Measurements from ENCODE around the gene ALDH8A1.
"Not testable (repeated sequence)": the region's sequence is repeated elsewhere in the genome, so short reads cannot be mapped to it uniquely, and the experiment has no call there.

ALDH8A1 gene

DNA sequence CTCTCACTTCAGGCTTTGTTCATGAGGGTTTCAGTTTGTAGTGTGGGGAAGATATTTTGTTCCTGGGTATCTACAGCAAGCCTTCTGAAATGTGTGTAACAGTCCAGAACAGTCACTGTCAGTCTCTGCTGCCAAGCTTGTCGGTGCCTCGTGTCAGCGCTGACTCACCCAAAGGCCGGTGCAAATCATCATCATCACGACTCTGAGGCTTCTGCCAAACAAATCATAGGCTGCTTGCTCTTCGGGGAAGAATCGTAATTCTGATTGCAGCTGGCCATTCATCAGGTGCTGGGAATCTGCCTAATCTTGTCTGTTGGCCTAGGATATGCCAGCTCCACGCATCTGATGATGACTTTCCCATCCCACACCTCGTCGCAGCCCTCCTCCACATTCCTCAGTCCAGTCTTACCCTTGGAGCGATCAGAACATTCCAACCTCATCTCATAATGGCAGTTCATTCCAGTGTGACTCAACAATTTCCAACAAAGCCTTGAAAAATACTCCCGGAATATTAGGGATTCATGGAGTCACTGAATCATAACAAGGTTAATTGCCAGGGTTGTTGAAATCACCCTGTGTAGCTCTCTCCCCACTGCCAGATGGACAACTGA lies 40.9 kb downstream of the ALDH8A1 start:
- DNase-seq: peak; percentile 100

DNA sequence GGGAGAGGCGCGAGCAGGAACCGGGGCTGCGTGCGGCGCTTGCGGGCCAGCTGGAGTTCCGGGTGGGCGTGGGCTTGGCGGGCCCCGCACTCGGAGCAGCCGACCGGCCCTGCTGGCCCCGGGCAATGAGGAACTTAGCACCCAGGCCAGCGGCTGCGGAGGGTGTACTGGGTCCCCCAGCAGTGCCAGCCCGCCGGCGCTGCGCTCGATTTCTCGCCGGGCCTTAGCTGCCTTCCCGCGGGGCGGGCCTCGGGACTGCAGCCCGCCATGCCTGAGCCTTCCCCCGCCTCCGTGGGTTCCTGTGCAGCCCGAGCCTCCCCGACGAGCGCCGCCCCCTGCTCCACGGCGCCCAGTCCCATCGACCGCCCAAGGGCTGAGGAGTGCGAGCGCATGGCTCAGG lies 45.2 kb downstream of the ALDH8A1 start:
- DNase-seq: not testable (repeated sequence)

- peak; percentile 47 for DNase-seq
Observed at GRCh38 chr6:134903448-134903847, 46.5 kb downstream of the ALDH8A1 start.

DNA sequence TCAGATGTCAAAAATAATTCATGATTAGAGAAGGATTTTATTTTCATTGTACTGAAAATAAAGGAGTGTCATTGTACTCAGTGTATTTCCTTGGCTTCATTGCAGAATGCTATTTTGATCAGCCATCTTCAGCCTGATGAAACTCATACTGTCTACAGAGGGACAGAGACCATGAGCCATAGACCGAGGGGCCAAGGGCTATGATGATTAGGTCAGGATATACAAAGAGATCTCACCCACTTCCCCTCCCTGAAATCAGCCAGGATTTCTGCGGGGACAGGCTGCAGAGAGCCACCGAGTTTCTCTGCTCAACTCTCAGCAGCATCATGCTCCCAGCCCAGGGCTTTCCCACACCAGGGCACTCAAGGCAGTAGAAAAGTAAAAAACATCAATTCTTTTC lies 47.0 kb downstream of the ALDH8A1 start:
- no peak for DNase-seq

DNA sequence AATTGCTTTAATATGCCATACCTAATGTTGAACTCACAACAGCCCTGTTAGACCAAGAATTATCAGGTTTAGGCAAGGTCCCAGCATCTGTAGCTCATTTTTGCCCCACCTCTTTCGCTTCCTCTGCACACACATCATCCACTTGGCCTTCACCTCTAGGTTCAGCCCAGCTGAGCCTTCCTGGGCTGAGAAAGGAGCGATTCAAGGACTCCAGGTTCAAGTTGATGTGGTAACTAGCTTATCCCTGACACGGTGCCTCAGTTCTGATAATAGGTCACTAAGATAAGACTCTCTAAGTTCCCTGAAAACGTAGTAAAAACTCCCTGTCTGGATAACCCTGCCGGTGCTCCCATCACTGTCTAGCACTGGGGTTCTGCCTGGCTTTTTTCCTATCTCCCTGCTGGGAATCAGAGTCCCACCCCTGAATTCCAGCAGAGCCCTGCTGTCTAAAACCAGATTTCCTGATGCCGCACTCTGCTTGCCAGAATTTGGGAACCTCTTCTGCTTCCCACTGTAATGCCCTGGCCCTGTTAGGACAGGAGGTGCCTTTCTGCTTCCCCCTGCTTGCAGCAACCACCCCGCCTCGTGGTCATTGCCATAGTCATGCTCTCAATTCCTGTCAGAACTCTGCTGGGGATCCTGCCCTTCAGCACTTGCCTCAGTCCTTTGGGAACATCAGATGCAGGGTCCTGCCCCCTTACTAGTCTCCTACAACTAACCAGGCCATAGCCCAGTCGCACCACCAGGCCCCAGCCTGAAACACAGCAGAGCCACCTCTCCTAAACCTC lies 47.6 kb downstream of the ALDH8A1 start:
- no peak for DNase-seq

GRCh38 chr6:134898575-134898974 lies 51.3 kb downstream of the ALDH8A1 start:
- DNase-seq: no peak

DNA sequence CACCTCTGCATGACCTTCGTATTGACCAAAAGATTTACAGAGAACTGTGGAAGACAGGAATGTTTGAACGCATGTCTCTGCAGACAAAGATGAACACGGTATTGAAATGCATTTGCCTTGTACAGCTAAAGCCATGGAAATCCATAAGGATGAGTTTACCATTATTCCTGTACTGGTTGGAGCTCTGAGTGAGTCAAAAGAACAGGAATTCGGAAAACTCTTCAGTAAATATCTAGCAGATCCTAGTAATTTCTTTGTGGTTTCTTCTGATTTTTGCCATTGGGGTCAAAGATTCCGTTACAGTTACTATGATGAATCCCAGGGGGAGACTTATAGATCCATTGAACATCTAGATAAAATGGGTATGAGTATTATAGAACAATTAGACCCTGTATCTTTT lies 51.7 kb downstream of the ALDH8A1 start:
- not testable (repeated sequence) for DNase-seq

DNA sequence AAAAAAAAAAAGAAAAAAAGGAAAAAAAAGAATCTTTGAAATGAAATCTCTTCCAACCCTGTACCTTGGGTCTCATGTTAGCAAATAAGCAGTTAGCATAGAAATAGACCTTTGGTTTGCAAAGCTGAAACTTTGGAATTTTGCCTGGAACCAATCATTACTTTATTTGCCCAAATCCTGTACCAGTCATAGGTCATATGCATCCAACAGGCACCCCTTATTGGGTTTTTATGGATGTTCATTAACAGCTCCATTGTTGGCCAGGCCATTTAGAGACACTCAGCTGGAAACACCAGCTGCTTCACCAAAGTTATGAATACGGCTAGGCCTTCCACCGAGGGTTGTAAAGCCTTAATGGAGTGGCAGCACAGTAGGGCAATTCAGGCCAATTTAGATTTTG lies 53.0 kb downstream of the ALDH8A1 start:
- no peak for DNase-seq

GRCh38 chr6:134894800-134895199 lies 55.1 kb downstream of the ALDH8A1 start:
- no peak for DNase-seq

GRCh38 chr6:134892362-134892761 lies 57.5 kb downstream of the ALDH8A1 start:
- no peak for DNase-seq

GRCh38 chr6:134891633-134892032 lies 58.3 kb downstream of the ALDH8A1 start:
- no peak for DNase-seq

- DNase-seq: no peak
Observed at GRCh38 chr6:134888316-134888715, 61.6 kb downstream of the ALDH8A1 start.

DNA sequence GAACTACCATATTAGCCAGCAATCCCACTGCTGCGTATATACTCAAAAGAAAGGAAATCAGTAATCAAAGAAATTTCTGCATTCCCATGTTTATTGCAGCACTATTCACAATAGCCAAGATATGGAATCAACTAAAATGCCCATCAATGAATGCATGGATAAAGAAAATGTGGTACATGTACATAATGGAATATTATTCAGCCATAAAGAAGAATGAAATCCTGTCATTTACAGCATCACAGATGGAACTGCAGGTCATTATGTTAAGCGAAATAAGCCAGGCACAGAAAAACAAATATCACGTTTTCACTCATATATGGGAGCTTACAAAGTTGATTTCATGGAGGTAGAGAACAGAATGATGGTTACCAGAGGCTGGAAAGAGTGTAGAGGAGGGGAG lies 65.1 kb downstream of the ALDH8A1 start:
- DNase-seq: no peak

DNA sequence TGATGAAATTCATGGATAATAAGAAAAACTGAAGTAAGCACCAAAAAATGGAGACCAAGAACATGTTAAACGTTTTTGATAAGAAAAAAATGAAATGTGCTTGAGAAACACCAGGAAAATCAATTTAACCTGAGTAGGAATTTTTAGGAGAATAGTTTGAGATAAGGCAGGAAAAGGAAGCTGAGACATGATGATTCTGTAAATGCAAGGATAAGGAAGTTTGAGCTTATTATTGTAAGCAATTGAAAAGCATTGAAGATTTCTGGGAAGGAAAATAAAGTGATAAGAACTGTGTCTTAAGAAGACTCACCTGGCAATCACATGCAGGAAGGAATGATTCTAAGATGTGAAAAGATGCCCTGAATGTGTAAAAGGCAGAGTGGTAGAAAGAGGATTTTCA lies 66.6 kb downstream of the ALDH8A1 start:
- no peak for DNase-seq

DNA sequence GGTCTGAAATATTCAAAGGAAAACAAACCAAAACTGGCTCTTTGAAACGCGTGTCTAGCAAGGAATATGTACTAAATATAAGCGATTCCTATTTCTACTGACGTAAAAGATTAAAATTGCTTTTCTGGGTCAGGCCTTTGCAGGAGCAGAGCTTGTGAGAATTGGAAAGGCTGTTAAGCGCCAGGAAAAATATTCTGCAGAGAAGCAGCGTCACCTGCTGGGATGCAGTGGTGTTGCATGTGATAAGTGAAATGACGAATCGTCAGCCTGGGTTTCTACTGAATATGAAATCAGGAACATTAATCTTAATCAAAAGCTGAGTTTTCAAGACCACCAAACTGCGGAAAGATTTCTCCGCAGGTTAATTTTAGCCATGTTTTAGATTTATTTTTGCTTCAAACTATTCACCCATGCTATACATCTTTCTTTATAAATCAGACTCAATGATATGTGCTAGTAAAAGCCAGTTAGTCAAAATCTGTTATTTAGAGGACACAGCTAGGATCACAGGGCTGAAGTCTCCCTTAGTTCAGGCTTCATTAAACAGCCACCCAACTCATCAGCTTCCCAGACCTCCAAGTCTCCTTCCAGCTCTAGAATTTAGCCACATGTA lies 67.4 kb downstream of the ALDH8A1 start:
- peak; percentile 38 for DNase-seq

- DNase-seq: no peak
Observed at GRCh38 chr6:134880487-134881190, 69.3 kb downstream of the ALDH8A1 start.

DNA sequence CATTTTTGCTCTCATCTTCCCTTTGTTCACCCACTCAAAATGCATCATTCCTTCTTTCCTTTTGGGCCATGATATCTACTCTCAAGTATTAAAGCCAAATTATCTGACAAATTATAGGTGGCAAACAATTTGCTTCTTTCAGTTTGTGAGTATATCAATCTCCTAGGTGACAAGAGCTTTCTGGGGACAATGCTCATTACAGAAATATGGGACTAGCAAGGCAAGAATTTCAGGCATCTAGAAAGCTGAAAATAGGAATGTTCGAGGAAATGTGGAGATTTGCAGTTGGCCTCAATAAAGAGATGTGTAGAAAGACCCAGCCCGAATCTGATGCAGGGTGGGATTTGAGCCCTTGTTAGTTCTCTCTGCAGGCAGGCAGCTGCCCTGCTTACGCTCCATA lies 71.8 kb downstream of the ALDH8A1 start:
- DNase-seq: no peak

- DNase-seq: no peak
Observed at GRCh38 chr6:134875367-134875766, 74.5 kb downstream of the ALDH8A1 start.

DNA sequence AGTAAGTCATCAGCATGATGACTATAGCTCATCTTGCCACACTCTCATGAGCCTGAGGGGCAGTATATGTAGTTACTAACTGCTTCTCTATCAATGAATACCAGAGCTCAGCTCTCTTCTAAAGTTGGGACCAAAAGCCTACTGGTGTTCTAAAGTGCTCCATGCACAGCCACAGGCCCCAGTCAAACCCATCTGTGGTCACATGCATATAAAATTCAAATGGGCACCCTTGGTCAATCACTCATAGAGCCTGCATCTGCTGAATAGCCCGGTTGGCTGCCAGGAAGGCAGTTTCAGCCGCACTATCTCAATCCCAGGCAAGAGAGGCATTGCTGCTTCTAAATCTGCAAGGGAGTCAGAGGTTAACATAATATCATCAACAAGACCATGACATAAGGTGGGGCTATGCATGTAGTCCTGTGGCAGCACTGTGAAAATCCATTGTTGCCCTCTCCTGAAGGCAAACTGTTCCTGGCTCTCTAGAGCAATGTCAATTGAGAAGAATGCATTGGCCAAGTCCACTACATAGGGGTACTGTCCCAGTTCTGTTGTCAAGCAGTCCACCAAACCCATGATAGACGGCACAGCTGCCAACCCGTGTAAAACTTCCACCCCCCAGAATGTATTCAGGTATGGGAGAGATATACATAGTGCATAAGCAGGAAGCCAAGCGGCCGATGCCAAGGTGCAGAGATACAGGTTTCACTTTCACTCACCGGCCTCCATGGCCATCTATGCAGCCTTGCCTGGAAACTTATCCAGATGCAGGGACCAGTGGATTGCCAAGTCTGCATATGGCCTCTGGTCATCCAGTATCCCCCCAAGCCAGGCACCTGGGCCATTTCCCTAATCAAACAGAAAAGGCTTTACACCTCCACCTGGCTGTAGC lies 76.2 kb downstream of the ALDH8A1 start:
- no peak for DNase-seq

DNA sequence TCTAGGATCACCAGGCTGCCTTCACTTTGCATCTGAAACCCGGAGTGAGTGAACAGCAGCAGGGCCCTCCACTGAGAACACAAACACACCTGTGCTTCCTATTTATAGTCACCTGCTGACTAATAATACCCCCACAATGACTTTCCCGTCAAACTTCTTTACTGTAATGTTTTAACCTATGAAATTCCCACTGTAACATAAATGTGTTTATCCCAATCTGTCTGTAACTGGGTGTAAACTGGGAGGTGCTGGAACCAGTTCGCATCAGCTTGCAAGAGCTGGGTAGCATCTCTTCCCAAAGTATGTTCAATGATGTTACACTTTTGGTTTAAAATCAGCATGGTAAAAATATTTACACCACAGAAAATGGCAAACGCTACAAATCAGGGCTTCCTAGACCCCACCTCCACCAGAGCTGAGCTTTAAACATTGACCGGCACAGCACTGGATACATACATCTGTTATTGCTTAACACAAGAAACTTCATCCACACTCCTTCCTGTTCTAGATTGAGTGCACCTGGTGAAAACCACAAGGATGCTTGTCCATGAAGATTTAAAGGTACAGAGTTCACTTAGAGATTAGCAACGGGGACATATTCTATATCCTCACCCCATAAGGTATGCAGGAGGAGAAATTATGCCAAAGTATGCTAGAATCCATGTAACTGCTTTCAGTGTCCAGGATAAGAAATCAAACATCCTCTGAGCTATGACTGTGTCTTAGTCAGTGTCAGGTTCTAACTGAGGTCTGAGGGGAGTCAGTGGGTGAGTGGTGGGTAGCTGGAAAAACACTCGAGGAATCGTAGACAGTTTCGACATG lies 79.0 kb downstream of the ALDH8A1 start:
- DNase-seq: no peak

DNA sequence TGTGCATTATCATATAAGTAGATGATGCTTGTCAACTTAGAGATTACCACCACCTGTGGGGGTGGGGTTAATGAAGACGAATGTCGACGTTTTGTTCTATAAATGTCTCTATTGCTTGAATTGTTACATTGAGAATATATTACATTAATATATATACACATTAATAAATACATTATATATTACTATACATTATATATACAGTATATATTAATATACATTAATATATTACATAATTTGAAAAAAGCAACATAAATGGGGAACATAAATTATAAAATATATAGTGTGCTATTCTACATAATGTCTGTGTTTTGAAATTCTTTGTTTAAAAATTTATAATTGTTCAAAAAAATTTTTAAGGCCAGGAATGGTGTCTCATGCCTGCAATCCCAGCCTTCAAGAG lies 81.1 kb downstream of the ALDH8A1 start:
- DNase-seq: no peak

Measured in kidney glomerular epithelial cell (primary cell).